Measurements from ENCODE around the gene RAB43.
"Not testable (repeated sequence)": the region's sequence is repeated elsewhere in the genome, so short reads cannot be mapped to it uniquely, and the experiment has no call there.

RAB43 gene

GRCh38 chr3:129122412-129123011 lies 908 bp upstream of the RAB43 start:
- DNase-seq (ENCODE audit: low spot score), result no peak

GRCh38 chr3:129121016-129121791 lies 400 bp downstream of the RAB43 start:
- DNase-seq (ENCODE audit: low spot score), result peak; percentile 42

GRCh38 chr3:129120254-129121004 lies 1.2 kb downstream of the RAB43 start:
- DNase-seq (ENCODE audit: low spot score), result peak; percentile 91

- no peak for DNase-seq (ENCODE audit: low spot score)
Measured at GRCh38 chr3:129119365-129120100, 2.1 kb downstream of the RAB43 start.

- DNase-seq (ENCODE audit: low spot score), result no peak
Measured at GRCh38 chr3:129118745-129119144, 2.9 kb downstream of the RAB43 start.

GRCh38 chr3:129117134-129117533 lies 4.5 kb downstream of the RAB43 start:
- no peak for DNase-seq (ENCODE audit: low spot score)

- no peak for DNase-seq (ENCODE audit: low spot score)
Measured at GRCh38 chr3:129116482-129116946, 5.1 kb downstream of the RAB43 start.

- DNase-seq (ENCODE audit: low spot score), result no peak
Measured at GRCh38 chr3:129114455-129114854, 7.1 kb downstream of the RAB43 start.

- no peak for DNase-seq (ENCODE audit: low spot score)
Measured at GRCh38 chr3:129112308-129113052, 9.1 kb downstream of the RAB43 start.

- DNase-seq (ENCODE audit: low spot score), result not testable (repeated sequence)
Measured at GRCh38 chr3:129111076-129111780, 10.4 kb downstream of the RAB43 start.

- DNase-seq (ENCODE audit: low spot score), result no peak
Measured at GRCh38 chr3:129107793-129108192, 13.8 kb downstream of the RAB43 start.

- no peak for DNase-seq (ENCODE audit: low spot score)
Measured at GRCh38 chr3:129106866-129107565, 14.6 kb downstream of the RAB43 start.

- no peak for DNase-seq (ENCODE audit: low spot score)
Measured at GRCh38 chr3:129106320-129106719, 15.3 kb downstream of the RAB43 start.

GRCh38 chr3:129105862-129106261 lies 15.7 kb downstream of the RAB43 start:
- DNase-seq (ENCODE audit: low spot score), result no peak

- DNase-seq (ENCODE audit: low spot score), result no peak
Measured at GRCh38 chr3:129104498-129105079, 17.0 kb downstream of the RAB43 start.

GRCh38 chr3:129104051-129104450 lies 17.6 kb downstream of the RAB43 start:
- no peak for DNase-seq (ENCODE audit: low spot score)

GRCh38 chr3:129103296-129103695 lies 18.3 kb downstream of the RAB43 start:
- DNase-seq (ENCODE audit: low spot score), result no peak

GRCh38 chr3:129101370-129102138 lies 20.1 kb downstream of the RAB43 start:
- no peak for DNase-seq (ENCODE audit: low spot score)

- DNase-seq (ENCODE audit: low spot score), result no peak
Measured at GRCh38 chr3:129100274-129100673, 21.3 kb downstream of the RAB43 start.

Measured in RKO (cell line).